MCF 10A (cell line): ENCODE data around the gene NR1H2. TPM values are rescaled to one million over a fixed set of nuclear protein-coding genes. Genes with fewer than 3 reads are reported as not detected.
"Not testable (repeated sequence)": the region's sequence is repeated elsewhere in the genome, so short reads cannot be mapped to it uniquely, and the experiment has no call there.

Source experiments
- BruUV-seq: library from RNA; stranded (reverse); fragments of 400-500 nt; replicated peaks from 2 replicates; lab custom pipeline; 2021; lab: Mats Ljungman, UMichigan
- CTCF ChIA-PET: fragments of 300-600 bp; sonication (Branson Sonifier 250); formaldehyde crosslinking; extraction: SDS; loops from one replicate; lab custom pipeline; 2021; ENCODE audit warnings: antibody characterized with exemption, inconsistent platforms; lab: Yijun Ruan, JAX
- POLR2A ChIA-PET: fragments of 300-600, 350-650 bp; sonication (Branson Sonifier 250); formaldehyde crosslinking; extraction: SDS; loops from one replicate; lab custom pipeline; 2020; ENCODE audit warnings: antibody characterized with exemption, inconsistent platforms; lab: Yijun Ruan, JAX
- DNase-seq: peaks from one replicate; pipeline ENCODE4 v3.0.0-alpha.2; 2018; ENCODE audit not compliant: unreplicated experiment
- H3K27ac Mint-ChIP-seq: one replicate; pipeline ENCODE4 v1.8.0; 2022; ENCODE audit warnings: mild to moderate bottlenecking, low read depth, mixed read lengths; ENCODE audit not compliant: unreplicated experiment
- H3K27me3 Mint-ChIP-seq: one replicate; pipeline ENCODE4 v1.8.0; 2022; ENCODE audit warnings: mixed read lengths; ENCODE audit not compliant: insufficient read depth, unreplicated experiment
- H3K36me3 Mint-ChIP-seq: one replicate; pipeline ENCODE4 v1.8.0; 2022; ENCODE audit warnings: mild to moderate bottlenecking, moderate library complexity, mixed read lengths; ENCODE audit not compliant: insufficient read depth, unreplicated experiment
- H3K4me1 Mint-ChIP-seq: one replicate; pipeline ENCODE4 v1.8.0; 2022; ENCODE audit warnings: mixed read lengths; ENCODE audit not compliant: insufficient read depth, unreplicated experiment
- H3K4me3 Mint-ChIP-seq: one replicate; pipeline ENCODE4 v1.8.0; 2022; ENCODE audit warnings: mild to moderate bottlenecking, moderate library complexity, mixed read lengths; ENCODE audit not compliant: unreplicated experiment
- H3K9me3 Mint-ChIP-seq: one replicate; pipeline ENCODE4 v1.8.0; 2022; ENCODE audit warnings: mixed read lengths; ENCODE audit not compliant: unreplicated experiment
- intact Hi-C: fragments of 100-400 bp; cut with micrococcal nuclease; formaldehyde crosslinking; loops from 2 replicates; pipeline ENCODE4 v1.14.1; 2022
- total RNA-seq: library from RNA; stranded (reverse); gene quantifications from 2 replicates; pipeline ENCODE4 v1.2.3, GENCODE V29; 2022
- TF ChIP-seq, protein P1 (sequence below): fragments of 200-600 bp; IDR thresholded peaks from one replicate; pipeline ENCODE4 v1.8.0; 2022; ENCODE audit warnings: antibody characterized with exemption, mild to moderate bottlenecking; ENCODE audit not compliant: unreplicated experiment

NR1H2 gene
- total RNA-seq, 1 experiment from 2014 or later, result 62.0 TPM

DNA sequence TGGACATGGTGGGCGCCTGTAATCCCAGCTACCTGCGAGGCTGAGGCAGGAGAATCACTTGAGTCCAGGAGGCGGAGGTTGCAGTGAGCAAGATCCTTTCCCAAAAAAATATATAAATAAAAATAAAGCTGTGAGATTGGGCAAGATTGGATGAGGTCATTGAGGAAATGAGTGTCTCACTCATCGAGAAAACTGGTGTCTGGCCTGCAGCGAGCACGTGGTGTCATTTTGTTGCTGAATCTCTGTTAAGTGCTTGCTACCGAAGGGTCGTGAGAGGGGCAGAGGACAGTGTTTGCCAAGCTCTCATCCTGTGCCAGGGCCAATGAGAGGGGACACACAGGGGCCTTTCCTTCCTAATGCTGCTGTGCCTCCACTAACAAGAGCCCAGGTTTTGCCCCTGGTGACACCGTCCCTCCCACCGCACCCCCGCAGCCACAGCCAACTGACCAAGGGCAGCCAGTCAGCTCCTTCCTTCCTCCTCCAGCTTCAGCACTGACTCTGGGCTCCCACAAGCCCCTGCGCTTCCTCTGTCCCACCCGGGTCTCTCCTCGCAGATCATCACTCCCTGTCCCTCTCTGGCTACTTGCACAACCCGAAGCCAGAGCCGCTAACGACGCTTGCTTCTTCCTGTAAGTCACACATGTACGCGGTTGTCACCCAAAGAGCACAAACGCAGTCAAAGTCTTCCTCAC is 11.1 kb downstream of the NR1H2 start:
- BruUV-seq, result no TSS peak
- H3K27ac Mint-ChIP-seq, result no peak overlapping the region

DNA sequence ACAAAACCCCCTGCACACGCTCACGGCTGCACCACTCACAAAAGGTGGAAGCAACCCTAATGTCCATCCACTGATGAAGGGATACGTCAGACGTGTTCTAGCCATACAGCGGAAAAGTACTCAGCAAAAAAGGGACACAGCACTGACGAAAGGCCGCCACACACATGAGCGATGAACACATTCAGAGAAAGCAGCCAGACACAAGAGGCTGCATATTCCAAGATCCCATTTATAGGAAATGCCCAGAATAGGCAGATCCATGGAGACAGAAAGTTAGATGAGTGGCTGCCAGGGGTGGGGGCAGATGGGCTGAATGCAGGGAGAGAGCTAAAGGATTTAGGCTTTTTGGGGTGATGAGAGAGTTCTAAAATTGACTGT is 11.6 kb downstream of the NR1H2 start:
- Mint-ChIP-seq H3K36me3 (peaks cover 39% of the 10 kb centered on the region), H3K27me3 (no peaks in the 10 kb centered on the region), H3K27ac (no peak overlapping the region), H3K4me1 (peaks cover 22% of the 10 kb centered on the region), H3K9me3 (no peaks in the 10 kb centered on the region), H3K4me3 (no peak overlapping the region)
- no TSS peak for BruUV-seq
- TF ChIP-seq, protein P1, sequence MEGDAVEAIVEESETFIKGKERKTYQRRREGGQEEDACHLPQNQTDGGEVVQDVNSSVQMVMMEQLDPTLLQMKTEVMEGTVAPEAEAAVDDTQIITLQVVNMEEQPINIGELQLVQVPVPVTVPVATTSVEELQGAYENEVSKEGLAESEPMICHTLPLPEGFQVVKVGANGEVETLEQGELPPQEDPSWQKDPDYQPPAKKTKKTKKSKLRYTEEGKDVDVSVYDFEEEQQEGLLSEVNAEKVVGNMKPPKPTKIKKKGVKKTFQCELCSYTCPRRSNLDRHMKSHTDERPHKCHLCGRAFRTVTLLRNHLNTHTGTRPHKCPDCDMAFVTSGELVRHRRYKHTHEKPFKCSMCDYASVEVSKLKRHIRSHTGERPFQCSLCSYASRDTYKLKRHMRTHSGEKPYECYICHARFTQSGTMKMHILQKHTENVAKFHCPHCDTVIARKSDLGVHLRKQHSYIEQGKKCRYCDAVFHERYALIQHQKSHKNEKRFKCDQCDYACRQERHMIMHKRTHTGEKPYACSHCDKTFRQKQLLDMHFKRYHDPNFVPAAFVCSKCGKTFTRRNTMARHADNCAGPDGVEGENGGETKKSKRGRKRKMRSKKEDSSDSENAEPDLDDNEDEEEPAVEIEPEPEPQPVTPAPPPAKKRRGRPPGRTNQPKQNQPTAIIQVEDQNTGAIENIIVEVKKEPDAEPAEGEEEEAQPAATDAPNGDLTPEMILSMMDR, result no peak
- ChIA-PET CTCF (interaction anchor here (0.7 to 1.0 kb wide), 3 partner anchors 11 to 719 kb away, joined by 3 to 6 read pairs (median 3); no protein-coding TSS in a partner anchor), POLR2A (interaction anchor here (0.8 kb wide), 1 partner anchor 75 kb away, joined by 3 read pairs; no protein-coding TSS in a partner anchor)
- DNase-seq, result no peak
- intact Hi-C loops, result no loop called here

More for the DNA sequence above, 11.1 kb downstream of the NR1H2 start:
- DNase-seq, result peak; percentile 54
- Mint-ChIP-seq H3K9me3 (no peaks in the 10 kb centered on the region), H3K4me1 (peaks cover 22% of the 10 kb centered on the region), H3K36me3 (peaks cover 41% of the 10 kb centered on the region), H3K27me3 (no peaks in the 10 kb centered on the region), H3K4me3 (no peak overlapping the region)
- ChIA-PET POLR2A (interaction anchor here (0.6 kb wide), 1 partner anchor 44 kb away, joined by 3 read pairs; no protein-coding TSS in a partner anchor), CTCF (interaction anchor here (0.7 kb wide), 2 partner anchors 11 to 720 kb away, joined by 3 to 6 read pairs; no protein-coding TSS in a partner anchor)
- intact Hi-C loops, result no loop called here
- TF ChIP-seq, protein P1, result no peak

DNA sequence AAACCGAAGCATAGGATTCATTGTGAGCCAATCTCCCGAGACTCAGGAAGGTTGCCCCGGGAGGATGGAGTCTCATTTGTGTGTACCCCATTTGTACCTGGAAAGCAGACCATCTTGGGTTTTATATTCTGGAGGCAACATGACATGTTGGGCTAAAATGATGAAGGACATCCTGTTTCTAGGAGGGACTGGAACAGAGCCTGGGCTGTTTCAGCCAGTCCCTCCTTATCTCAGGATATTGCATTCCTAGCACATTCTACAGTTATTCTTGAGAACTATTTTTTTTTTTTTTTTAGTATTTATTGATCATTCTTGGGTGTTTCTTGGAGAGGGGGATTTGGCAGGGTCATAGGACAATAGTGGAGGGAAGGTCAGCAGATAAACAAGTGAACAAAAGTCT is 14.0 kb downstream of the NR1H2 start:
- CTCF ChIA-PET, result not testable (repeated sequence)

DNA sequence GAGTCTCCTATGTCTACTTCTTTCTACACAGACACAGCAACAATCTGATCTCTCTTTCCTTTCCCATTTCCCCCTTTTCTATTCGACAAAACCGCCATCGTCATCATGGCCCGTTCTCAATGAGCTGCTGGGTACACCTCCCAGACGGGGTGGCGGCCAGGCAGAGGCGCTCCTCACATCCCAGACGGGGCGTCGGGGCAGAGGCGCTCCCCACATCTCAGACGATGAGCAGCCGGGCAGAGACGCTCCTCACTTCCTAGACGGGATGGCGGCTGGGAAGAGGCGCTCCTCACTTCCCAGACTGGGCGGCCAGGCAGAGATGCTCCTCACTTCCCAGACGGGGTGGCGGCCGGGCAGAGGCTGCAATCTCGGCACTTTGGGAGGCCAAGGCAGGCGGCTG is 14.7 kb downstream of the NR1H2 start:
- BruUV-seq, H3K9me3 Mint-ChIP-seq, intact Hi-C loops, H3K4me3 Mint-ChIP-seq, POLR2A ChIA-PET, H3K4me1 Mint-ChIP-seq, H3K27me3 Mint-ChIP-seq, DNase-seq, H3K27ac Mint-ChIP-seq: not testable (repeated sequence)
- H3K36me3 Mint-ChIP-seq, result peaks cover 26% of the 10 kb centered on the region
- CTCF ChIA-PET, result interaction anchor here (0.7 kb wide), 1 partner anchor 16 kb away, joined by 4 read pairs; no protein-coding TSS in a partner anchor

More for the DNA sequence above, 14.0 kb downstream of the NR1H2 start:
- BruUV-seq, H3K27ac Mint-ChIP-seq, H3K27me3 Mint-ChIP-seq, H3K4me1 Mint-ChIP-seq, DNase-seq, intact Hi-C loops, H3K9me3 Mint-ChIP-seq, POLR2A ChIA-PET, H3K4me3 Mint-ChIP-seq: not testable (repeated sequence)
- H3K36me3 Mint-ChIP-seq, result peaks cover 20% of the 10 kb centered on the region

DNA sequence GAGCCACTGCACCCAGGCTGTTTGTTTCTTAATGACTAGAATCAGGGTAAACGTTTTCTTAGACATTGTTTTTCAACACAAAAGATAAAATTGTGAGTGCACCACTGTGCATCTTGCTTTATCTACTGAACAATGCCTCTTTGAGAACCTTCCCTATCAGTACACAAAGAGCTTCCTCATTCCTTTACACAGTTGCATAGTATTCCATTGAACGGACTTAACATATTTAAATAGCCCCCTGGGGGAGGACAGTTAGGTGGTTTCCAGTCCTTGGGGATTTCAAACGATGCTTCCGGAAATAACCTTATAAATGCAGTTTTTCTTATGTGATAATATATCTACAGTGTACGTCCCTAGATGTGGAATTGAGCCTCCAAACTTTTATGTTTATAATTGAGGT is 16.5 kb downstream of the NR1H2 start:
- H3K4me3 Mint-ChIP-seq, result no peak overlapping the region
- TF ChIP-seq, protein P1, result no peak
- H3K9me3 Mint-ChIP-seq, result no peaks in the 10 kb centered on the region
- BruUV-seq, result no TSS peak
- H3K27me3 Mint-ChIP-seq, result no peaks in the 10 kb centered on the region
- H3K27ac Mint-ChIP-seq, result no peak overlapping the region
- H3K36me3 Mint-ChIP-seq, result peaks cover 26% of the 10 kb centered on the region
- ChIA-PET POLR2A (no interaction called here), CTCF (interaction anchor here (0.6 kb wide), 1 partner anchor 91 kb away, joined by 3 read pairs; no protein-coding TSS in a partner anchor)
- H3K4me1 Mint-ChIP-seq, result peaks cover under 1% of the 10 kb centered on the region
- no peak for DNase-seq
- intact Hi-C loops, result no loop called here
